SK-N-SH (cell line): ENCODE data around the gene NUP50. TPM values are rescaled to one million over a fixed set of nuclear protein-coding genes. Genes with fewer than 3 reads are reported as not detected.

Source experiments
- CTCF ChIA-PET: fragments of 300-600, 350-600 bp; formaldehyde crosslinking; extraction: SDS; loops from one replicate; lab custom pipeline; 2021; lab: Yijun Ruan, JAX
- POLR2A ChIA-PET: fragments of 350-600 bp; sonication (Branson Sonifier 250); formaldehyde crosslinking; extraction: SDS; loops from one replicate; lab custom pipeline; 2020; ENCODE audit warnings: antibody characterized with exemption, inconsistent platforms; lab: Yijun Ruan, JAX
- DNase-seq: peaks from one replicate; pipeline ENCODE4 v3.0.0; 2012
- H2AFZ ChIP-seq: fragments of 200-600 bp; sonication (generic); 2 replicates; pipeline ENCODE4 v1.8.1; 2016; ENCODE audit warnings: antibody characterized with exemption, mild to moderate bottlenecking, low read depth
- H3F3A ChIP-seq: fragments of 200-600 bp; sonication (generic); replicated peaks from 2 replicates; pipeline ENCODE3; 2016; ENCODE audit warnings: antibody characterized with exemption, mild to moderate bottlenecking; ENCODE audit not compliant: insufficient read depth
- H3K27ac ChIP-seq, 2 experiments: fragments of 200-500 bp in 1 of 2; fragments of 200-600 bp in 1 of 2; sonication (Bioruptor generic) in 1 of 2; sonication (generic), shearing (Covaris generic) in 1 of 2; 2 replicates each; pipeline versions ENCODE4 v1.5.1 to v1.6.1; 2014 to 2016; ENCODE audit warnings: low read depth in 2 of 2, inconsistent platforms in 1 of 2, low read length in 1 of 2, mild to moderate bottlenecking in 1 of 2, mixed read lengths in 1 of 2
- H3K27me3 ChIP-seq: fragments of 200-600 bp; sonication (generic), shearing (Covaris generic); 2 replicates; pipeline ENCODE4 v1.6.1; 2016; ENCODE audit warnings: mixed run types; ENCODE audit not compliant: insufficient read depth
- H3K36me3 ChIP-seq, 2 experiments: fragments of 200-500 bp in 1 of 2; fragments of 200-600 bp in 1 of 2; sonication (Bioruptor generic) in 1 of 2; sonication (generic) in 1 of 2; replicated peaks in 1 of 2; 2 replicates each; pipeline versions ENCODE3 to v1.5.1; 2014 to 2016; ENCODE audit warnings: low read length in 1 of 2, mild to moderate bottlenecking in 1 of 2; ENCODE audit not compliant: insufficient read depth in 2 of 2, control insufficient read depth in 1 of 2
- H3K4me1 ChIP-seq, 2 experiments: fragments of 200-500 bp in 1 of 2; fragments of 200-600 bp in 1 of 2; sonication (Bioruptor generic) in 1 of 2; sonication (generic), shearing (Covaris generic) in 1 of 2; 2 replicates each; pipeline versions ENCODE4 v1.5.1 to v1.6.1; 2014 to 2016; ENCODE audit warnings: low read depth in 1 of 2, low read length in 1 of 2, mixed run types in 1 of 2; ENCODE audit not compliant: insufficient read depth in 2 of 2, control insufficient read depth in 1 of 2
- H3K4me2 ChIP-seq: fragments of 200-600 bp; sonication (generic), shearing (Covaris generic); 2 replicates; pipeline ENCODE4 v1.6.1; 2017; ENCODE audit warnings: mixed run types
- H3K4me3 ChIP-seq, 2 experiments: fragments of 200-500 bp in 1 of 2; fragments of 200-600 bp in 1 of 2; sonication (Bioruptor generic) in 1 of 2; sonication (generic), shearing (Covaris generic) in 1 of 2; 2 replicates each; pipeline versions ENCODE4 v1.5.1 to v1.8.1; 2014 to 2016; ENCODE audit warnings: low read depth in 2 of 2, inconsistent platforms in 1 of 2, low read length in 1 of 2, mild to moderate bottlenecking in 1 of 2, mixed read lengths in 1 of 2, moderate library complexity in 1 of 2
- H3K79me2 ChIP-seq: fragments of 200-600 bp; sonication (generic); 2 replicates; pipeline ENCODE4 v1.8.1; 2017; ENCODE audit warnings: mild to moderate bottlenecking; ENCODE audit not compliant: insufficient read depth
- H3K9ac ChIP-seq: fragments of 200-600 bp; sonication (generic); 2 replicates; pipeline ENCODE4 v1.6.1; 2017; ENCODE audit warnings: mixed run types
- H3K9me2 ChIP-seq: fragments of 200-600 bp; sonication (generic); 2 replicates; pipeline ENCODE4 v1.6.1; 2017; ENCODE audit warnings: mixed run types
- H3K9me3 ChIP-seq: fragments of 200-600 bp; sonication (generic); 2 replicates; pipeline ENCODE4 v1.6.1; 2017; ENCODE audit warnings: mixed run types, mild to moderate bottlenecking, moderate library complexity
- H4K20me1 ChIP-seq: fragments of 200-600 bp; sonication (generic); 2 replicates; pipeline ENCODE4 v1.6.1; 2017; ENCODE audit warnings: mild to moderate bottlenecking, mixed run types; ENCODE audit not compliant: insufficient read depth
- CHD2 ChIP-seq: fragments of 150-350 bp; IDR thresholded peaks from 2 replicates; pipeline ENCODE4 v1.6.1; 2018; ENCODE audit warnings: low read length; ENCODE audit not compliant: partially characterized antibody
- ELF1 ChIP-seq: IDR thresholded peaks from 2 replicates; pipeline ENCODE4 v1.4.0; 2012
- EP300 ChIP-seq, 2 experiments: IDR thresholded peaks; 2 replicates each; pipeline versions ENCODE4 v1.4.0 to v1.6.1; 2012; ENCODE audit warnings: borderline replicate concordance in 1 of 2, low read depth in 1 of 2, low read length in 1 of 2
- FOSL2 ChIP-seq: IDR thresholded peaks from 2 replicates; pipeline ENCODE4 v1.4.0; 2012; ENCODE audit warnings: low read depth, mild to moderate bottlenecking, moderate library complexity, borderline replicate concordance
- GABPA ChIP-seq: IDR thresholded peaks from 2 replicates; pipeline ENCODE4 v1.4.0; 2012; ENCODE audit warnings: low read depth, mild to moderate bottlenecking
- MAX ChIP-seq: IDR thresholded peaks from 2 replicates; pipeline ENCODE4 v1.4.0; 2012; ENCODE audit warnings: low read depth
- MXI1 ChIP-seq: IDR thresholded peaks from 2 replicates; pipeline ENCODE4 v1.6.1; 2012; ENCODE audit warnings: mild to moderate bottlenecking, low read depth, low read length, improper control_type of control experiment
- NRF1 ChIP-seq: IDR thresholded peaks from 2 replicates; pipeline ENCODE4 v1.6.1; 2012; ENCODE audit warnings: low read depth, mild to moderate bottlenecking, low read length
- POLR2AphosphoS5 ChIP-seq: IDR thresholded peaks from 2 replicates; pipeline ENCODE4 v1.6.1; 2012; ENCODE audit warnings: low read depth, low read length
- RAD21 ChIP-seq: IDR thresholded peaks from 2 replicates; pipeline ENCODE4 v1.6.1; 2012; ENCODE audit warnings: mild to moderate bottlenecking, low read length
- RFX5 ChIP-seq: IDR thresholded peaks from 2 replicates; pipeline ENCODE4 v1.6.1; 2012; ENCODE audit warnings: mild to moderate bottlenecking, improper control_type of control experiment, low read length
- TAF1 ChIP-seq: IDR thresholded peaks from 2 replicates; pipeline ENCODE4 v1.6.1; 2012; ENCODE audit warnings: low read depth, mild to moderate bottlenecking, low read length, moderate library complexity, borderline replicate concordance
- TCF12 ChIP-seq: IDR thresholded peaks from 2 replicates; pipeline ENCODE4 v1.4.0; 2012
- TEAD4 ChIP-seq: IDR thresholded peaks from 2 replicates; pipeline ENCODE4 v1.4.0; 2012; ENCODE audit warnings: mild to moderate bottlenecking, borderline replicate concordance; ENCODE audit not compliant: insufficient read depth
- USF1 ChIP-seq: IDR thresholded peaks from 2 replicates; pipeline ENCODE4 v1.4.0; 2012; ENCODE audit warnings: low read depth, borderline replicate concordance
- USF2 ChIP-seq: fragments of 150-350 bp; IDR thresholded peaks from 2 replicates; pipeline ENCODE4 v1.6.1; 2017; ENCODE audit warnings: antibody characterized with exemption, low read length, low read depth, borderline replicate concordance
- YY1 ChIP-seq: IDR thresholded peaks from 2 replicates; pipeline ENCODE4 v1.4.0; 2012; ENCODE audit warnings: low read depth, mild to moderate bottlenecking
- ZBTB33 ChIP-seq: IDR thresholded peaks from 2 replicates; pipeline ENCODE4 v1.4.0; 2012; ENCODE audit warnings: low read depth, borderline replicate concordance
- WGBS: methylation state at CpG from one replicate; pipeline ENCODE4 v1.1.6; 2017; ENCODE audit warnings: low lambda C conversion rate; 5-methylcytosine and 5-hydroxymethylcytosine counted together
- polyA plus RNA-seq, 3 experiments: library from polyadenylated mRNA; depleted of rRNA; stranded (reverse); fragments of >200 nt; gene quantifications; 2 replicates each; pipeline ENCODE4 v1.2.3, GENCODE V29; 2012

NUP50 gene
- polyA plus RNA-seq (2012; rRNA removed), result 4.7 and 7.3 TPM in 2 replicates
- polyA plus RNA-seq (2012; cell fraction: cytosol; rRNA removed), result 6.2 and 7.0 TPM in 2 replicates
- polyA plus RNA-seq (2012; cell fraction: nucleus; rRNA removed), result 7.9 and 8.9 TPM in 2 replicates

GRCh38 chr22:45163451-45164269 lies at the start of gene NUP50:
Gene NUP50 (plus strand): TSS chr22:45163925. CDS start chr22:45168178, 4,253 bp downstream.
- Histone ChIP-seq H3K27ac (peak within 1 kb of the TSS; percentile 76 to 82), H3K79me2 (peaks cover 89% of the 10 kb centered on the region), H3F3A (peaks cover 4% of the 10 kb centered on the region), H3K27me3 (no peaks in the 10 kb centered on the region), H3K4me2 (peak within 1 kb of the TSS; percentile 98), H3K4me1 (peaks cover 23 to 28% of the 10 kb centered on the region in 2 experiments; a peak in 3 of 4 replicates), H3K36me3 (peaks cover 12 to 24% of the 10 kb centered on the region in 2 experiments), H3K9me3 (no peaks in the 10 kb centered on the region), H3K4me3 (peak within 1 kb of the TSS; percentile 91 to 98), H4K20me1 (peaks cover 14% of the 10 kb centered on the region; the same call in 1 of the 2 replicates), H2AFZ (peak within 1 kb of the TSS; percentile 83; the same call in 1 of the 2 replicates), H3K9me2 (no peaks in the 10 kb centered on the region), H3K9ac (peak within 1 kb of the TSS; percentile 85)
- DNase-seq, result peak; percentile 100
- TF ChIP-seq CHD2 (peak; percentile 43), EP300 (IDR thresholded peaks at IDR 0.05; ENCODE audit: borderline replicate concordance in 1 of 2, low read depth in 1 of 2, low read length in 1 of 2) (no peak), RAD21 (no peak), USF1 (peak; percentile 84), MXI1 (peak; percentile 94), NRF1 (peak; percentile 96), YY1 (peak; percentile 83), USF2 (peak; percentile 44; the same call in 1 of the 2 replicates), TEAD4 (no peak), MAX (peak; percentile 97), GABPA (peak; percentile 48; the same call in 1 of the 2 replicates), POLR2AphosphoS5 (peak; percentile 68), TCF12 (no peak), FOSL2 (no peak), RFX5 (no peak), TAF1 (peak; percentile 49; the same call in 1 of the 2 replicates), ELF1 (peak; percentile 52; the same call in 1 of the 2 replicates), ZBTB33 (peak; percentile 68; the same call in 1 of the 2 replicates)
- CTCF ChIA-PET, result interaction anchor here (0.9 to 5.4 kb wide), 4 partner anchors 12 to 343 kb away, joined by 3 to 28 read pairs (median 4); no protein-coding TSS in a partner anchor
- POLR2A ChIA-PET, result interaction anchor here (0.6 to 0.9 kb wide), 3 partner anchors 15 to 68 kb away, joined by 3 to 5 read pairs (median 4); no protein-coding TSS in a partner anchor
- 0% methylated on average over 19 of the region's 100 CpGs for WGBS
